ENCODE measurements around the gene MCM3. TPM values are rescaled to one million over a fixed set of nuclear protein-coding genes. Genes with fewer than 3 reads are reported as not detected.

Gene MCM3
- total RNA-seq, 1 experiment from 2014 or later: 191 TPM

- no TSS peak for BruUV-seq (replicated peaks)
- RAD21 ChIA-PET (ENCODE audit: low non-redundant PET in 1 of 2, low total read pairs in 2 of 2, uncharacterized antibody in 2 of 2, unreplicated experiment in 2 of 2): no interaction called here
- no peaks in the 10 kb centered on the region for H3K4me1 ChIP-seq (ENCODE audit: control insufficient read depth in 1 of 2, insufficient read depth in 2 of 2, low read length in 2 of 2)
- H3K4me3 ChIP-seq (replicated peaks in 1 of 2; ENCODE audit: low read depth in 1 of 2, low read length in 2 of 2): no peak overlapping the region
- no peaks in the 10 kb centered on the region for H3K27me3 ChIP-seq (ENCODE audit: insufficient read depth, low read length)
- H3K4me2 ChIP-seq (ENCODE audit: low read length): no peak overlapping the region
- CTCF ChIA-PET: no interaction called here
- H3K36me3 ChIP-seq (ENCODE audit: control insufficient read depth in 1 of 2, insufficient read depth in 2 of 2, low read length in 2 of 2): no peaks in the 10 kb centered on the region
- ATAC-seq (no peak), DNase-seq (ENCODE audit: low read depth, low spot score) (no peak)
- POLR2A ChIA-PET: no interaction called here
- no peaks in the 10 kb centered on the region for H3K9me3 ChIP-seq (ENCODE audit: control insufficient read depth in 1 of 2, insufficient read depth in 1 of 2, low read depth in 1 of 2, low read length in 2 of 2)
- H3K9ac ChIP-seq (ENCODE audit: low read length): no peak overlapping the region
- H2AFZ ChIP-seq (ENCODE audit: low read depth, low read length, poor library complexity, severe bottlenecking): no peak overlapping the region
- no peaks in the 10 kb centered on the region for H3K9me2 ChIP-seq (ENCODE audit: insufficient read depth)
- TF ChIP-seq SP1 (IDR thresholded peaks at IDR 0.05; ENCODE audit: low read depth) (no peak), FOSL1 (IDR thresholded peaks at IDR 0.05; ENCODE audit: low read depth) (no peak), POLR2AphosphoS5 (IDR thresholded peaks at IDR 0.05; ENCODE audit: low read depth, low read length) (no peak), JUND (IDR thresholded peaks at IDR 0.05) (no peak), TCF7L2 (IDR thresholded peaks at IDR 0.05; ENCODE audit: borderline replicate concordance, extremely low read depth, insufficient read depth, insufficient read length) (no peak), YY1 (IDR thresholded peaks at IDR 0.05; ENCODE audit: extremely low read depth, insufficient replicate concordance, low read depth, low read length) (no peak)
- H4K20me1 ChIP-seq (ENCODE audit: insufficient read depth): no peaks in the 10 kb centered on the region
- H3K27ac ChIP-seq (ENCODE audit: low read depth, low read length): no peak overlapping the region
- intact Hi-C loops (cut with micrococcal nuclease): no loop called here
- H3K79me2 ChIP-seq (ENCODE audit: insufficient read depth, low read length): no peaks in the 10 kb centered on the region
These were observed 20.9 kb upstream of the MCM3 start for GRCh38 chr6:52305411-52305810.

GRCh38 chr6:52304983-52305390, 20.4 kb upstream of the MCM3 start:
- Histone ChIP-seq H3K79me2 (ENCODE audit: insufficient read depth, low read length) (no peaks in the 10 kb centered on the region), H3K4me2 (ENCODE audit: low read length) (no peak overlapping the region), H4K20me1 (ENCODE audit: insufficient read depth) (no peaks in the 10 kb centered on the region), H3K27me3 (ENCODE audit: insufficient read depth, low read length) (no peaks in the 10 kb centered on the region), H3K27ac (ENCODE audit: low read depth, low read length) (no peak overlapping the region), H3K9ac (ENCODE audit: low read length) (no peak overlapping the region), H2AFZ (ENCODE audit: low read depth, low read length, poor library complexity, severe bottlenecking) (peak overlapping the region; percentile 52), H3K36me3 (ENCODE audit: control insufficient read depth in 1 of 2, insufficient read depth in 2 of 2, low read length in 2 of 2) (no peaks in the 10 kb centered on the region), H3K4me3 (replicated peaks in 1 of 2; ENCODE audit: low read depth in 1 of 2, low read length in 2 of 2) (no peak overlapping the region), H3K9me3 (ENCODE audit: control insufficient read depth in 1 of 2, insufficient read depth in 1 of 2, low read depth in 1 of 2, low read length in 2 of 2) (no peaks in the 10 kb centered on the region), H3K9me2 (ENCODE audit: insufficient read depth) (no peaks in the 10 kb centered on the region), H3K4me1 (ENCODE audit: control insufficient read depth in 1 of 2, insufficient read depth in 2 of 2, low read length in 2 of 2) (no peaks in the 10 kb centered on the region)
- no TSS peak for BruUV-seq (replicated peaks)
- DNase-seq (ENCODE audit: low read depth, low spot score) (no peak), ATAC-seq (no peak)
- TF ChIP-seq SP1 (IDR thresholded peaks at IDR 0.05; ENCODE audit: low read depth) (no peak), YY1 (IDR thresholded peaks at IDR 0.05; ENCODE audit: extremely low read depth, insufficient replicate concordance, low read depth, low read length) (no peak), POLR2A (IDR thresholded peaks at IDR 0.05; ENCODE audit: borderline replicate concordance, extremely low read depth, insufficient read depth, insufficient read length) (no peak), ZNF274 (IDR thresholded peaks at IDR 0.05; ENCODE audit: low read depth, low read length) (no peak), TCF7L2 (IDR thresholded peaks at IDR 0.05; ENCODE audit: borderline replicate concordance, extremely low read depth, insufficient read depth, insufficient read length) (no peak), ZBTB33 (IDR thresholded peaks at IDR 0.05; ENCODE audit: extremely low read depth, insufficient replicate concordance, low read length) (no peak), FOSL1 (IDR thresholded peaks at IDR 0.05; ENCODE audit: low read depth) (no peak), JUND (IDR thresholded peaks at IDR 0.05) (no peak), MAX (IDR thresholded peaks at IDR 0.05) (no peak), RAD21 (IDR thresholded peaks at IDR 0.05; ENCODE audit: low read depth) (no peak), EZH2phosphoT487 (IDR thresholded peaks at IDR 0.05; ENCODE audit: borderline replicate concordance) (no peak), POLR2AphosphoS5 (IDR thresholded peaks at IDR 0.05; ENCODE audit: low read depth, low read length) (no peak), CBX3 (IDR thresholded peaks at IDR 0.05; ENCODE audit: low read depth) (no peak), EZH2 (IDR thresholded peaks at IDR 0.05) (no peak), CEBPB (IDR thresholded peaks at IDR 0.05; ENCODE audit: low read depth) (no peak)
- intact Hi-C loops (cut with micrococcal nuclease): no loop called here
- ChIA-PET CTCF (no interaction called here), RAD21 (ENCODE audit: low non-redundant PET in 1 of 2, low total read pairs in 2 of 2, uncharacterized antibody in 2 of 2, unreplicated experiment in 2 of 2) (no interaction called here), POLR2A (no interaction called here)
